IPS-18c (cell line): ENCODE data around the gene NDUFS5.
"Not testable (repeated sequence)": the region's sequence is repeated elsewhere in the genome, so short reads cannot be mapped to it uniquely, and the experiment has no call there.

ENCODE experiments used
- H3K4me3 ChIP-seq: 2 replicates; pipeline ENCODE4 v1.7.0; 2013; ENCODE audit warnings: low read depth, mild to moderate bottlenecking, low read length, moderate library complexity; ENCODE audit not compliant: insufficient read depth
- H3K9me3 ChIP-seq: one replicate; pipeline ENCODE4 v1.6.1; 2013; ENCODE audit warnings: mild to moderate bottlenecking, low read length, moderate library complexity; ENCODE audit not compliant: control insufficient read depth, insufficient read depth

Gene NDUFS5

GRCh38 chr1:39048745-39049370, 22.7 kb downstream of the NDUFS5 start:
- no peaks in the 10 kb centered on the region for H3K9me3 ChIP-seq
- H3K4me3 ChIP-seq: no peak overlapping the region

GRCh38 chr1:39050001-39050400, 23.9 kb downstream of the NDUFS5 start:
- no peaks in the 10 kb centered on the region for H3K9me3 ChIP-seq
- H3K4me3 ChIP-seq: no peak overlapping the region

GRCh38 chr1:39051193-39051850, 25.2 kb downstream of the NDUFS5 start:
- H3K4me3 ChIP-seq: not testable (repeated sequence)

GRCh38 chr1:39051956-39052355, 25.8 kb downstream of the NDUFS5 start:
- no peak overlapping the region for H3K4me3 ChIP-seq
- no peaks in the 10 kb centered on the region for H3K9me3 ChIP-seq

More at GRCh38 chr1:39051193-39051850, 25.2 kb downstream of the NDUFS5 start:
- H3K9me3 ChIP-seq: not testable (repeated sequence)

- H3K4me3 ChIP-seq, H3K9me3 ChIP-seq: not testable (repeated sequence)
Measured at GRCh38 chr1:39055213-39055710, 29.1 kb downstream of the NDUFS5 start.

GRCh38 chr1:39061516-39061915, 35.4 kb downstream of the NDUFS5 start:
- H3K4me3 ChIP-seq, H3K9me3 ChIP-seq: not testable (repeated sequence)

GRCh38 chr1:39061951-39062350, 35.8 kb downstream of the NDUFS5 start:
- no peaks in the 10 kb centered on the region for H3K9me3 ChIP-seq

GRCh38 chr1:39063191-39063590, 37.0 kb downstream of the NDUFS5 start:
- H3K9me3 ChIP-seq: no peaks in the 10 kb centered on the region
- H3K4me3 ChIP-seq: no peak overlapping the region

More at GRCh38 chr1:39061951-39062350, 35.8 kb downstream of the NDUFS5 start:
- no peak overlapping the region for H3K4me3 ChIP-seq

- H3K9me3 ChIP-seq: no peaks in the 10 kb centered on the region
- no peak overlapping the region for H3K4me3 ChIP-seq
Measured at GRCh38 chr1:39063775-39064174, 37.6 kb downstream of the NDUFS5 start.

- Histone ChIP-seq H3K9me3 (no peaks in the 10 kb centered on the region), H3K4me3 (no peak overlapping the region)
Measured at GRCh38 chr1:39065542-39065941, 39.4 kb downstream of the NDUFS5 start.

- not testable (repeated sequence) for H3K4me3 ChIP-seq, H3K9me3 ChIP-seq
Measured at GRCh38 chr1:39068227-39068626, 42.1 kb downstream of the NDUFS5 start.

- not testable (repeated sequence) for H3K9me3 ChIP-seq, H3K4me3 ChIP-seq
Measured at GRCh38 chr1:39071557-39071956, 45.4 kb downstream of the NDUFS5 start.

GRCh38 chr1:39076127-39076798, 50.1 kb downstream of the NDUFS5 start:
- Histone ChIP-seq H3K4me3 (no peak overlapping the region), H3K9me3 (no peaks in the 10 kb centered on the region)

GRCh38 chr1:39076799-39077148, 50.6 kb downstream of the NDUFS5 start:
- H3K9me3 ChIP-seq: no peaks in the 10 kb centered on the region
- no peak overlapping the region for H3K4me3 ChIP-seq

- no peaks in the 10 kb centered on the region for H3K9me3 ChIP-seq
- peak overlapping the region; percentile 49; the same call in 1 of the 2 replicates for H3K4me3 ChIP-seq
Measured at GRCh38 chr1:39080269-39080826, 54.2 kb downstream of the NDUFS5 start.

- peak overlapping the region; percentile 49 for H3K4me3 ChIP-seq
- no peaks in the 10 kb centered on the region for H3K9me3 ChIP-seq
Measured at GRCh38 chr1:39080831-39081270, 54.7 kb downstream of the NDUFS5 start.

- Histone ChIP-seq H3K9me3 (no peaks in the 10 kb centered on the region), H3K4me3 (peak overlapping the region; percentile 68)
Measured at GRCh38 chr1:39081271-39082009, 55.3 kb downstream of the NDUFS5 start.
